ENCODE data around the gene FYB2.

The FYB2 gene

DNA sequence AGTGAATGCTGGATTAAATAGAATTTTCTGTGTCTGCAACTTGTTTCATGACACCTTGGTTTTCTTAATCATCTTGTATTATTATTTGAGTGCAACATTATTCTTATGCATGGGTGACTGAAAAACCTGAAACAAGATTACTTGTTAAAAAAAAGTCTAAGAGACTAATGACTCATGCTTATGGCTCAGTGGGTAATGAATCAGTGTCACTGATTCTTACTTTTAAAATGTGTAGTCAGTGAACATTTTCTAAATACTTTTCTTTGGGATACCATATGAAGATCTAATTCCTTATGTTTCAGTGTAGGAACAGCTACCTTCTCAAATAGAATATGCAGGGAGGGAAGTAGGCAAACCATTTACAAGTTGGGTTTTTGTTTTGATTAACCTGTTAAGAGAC, 108.6 kb downstream of the FYB2 start:
- DNase-seq = no peak

DNA sequence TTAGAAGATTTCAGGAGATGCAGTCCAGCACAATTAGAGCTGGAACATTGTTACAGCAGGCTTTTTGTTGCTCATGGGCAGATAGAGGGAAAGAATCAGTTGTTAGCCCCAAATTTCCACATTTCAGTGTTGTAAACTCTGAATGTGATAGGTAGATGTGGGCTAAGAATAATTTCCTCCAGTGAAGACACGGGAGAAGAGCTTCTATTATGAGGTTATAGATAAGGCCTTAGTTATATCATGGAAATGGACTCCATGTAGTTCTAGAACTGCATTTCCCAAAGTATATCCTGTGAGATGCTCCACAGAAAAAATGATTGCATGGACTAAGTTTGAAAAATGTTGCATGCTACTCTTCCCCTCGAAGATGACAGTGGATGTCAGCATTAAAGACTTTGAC, 109.2 kb downstream of the FYB2 start:
- DNase-seq = no peak

DNA sequence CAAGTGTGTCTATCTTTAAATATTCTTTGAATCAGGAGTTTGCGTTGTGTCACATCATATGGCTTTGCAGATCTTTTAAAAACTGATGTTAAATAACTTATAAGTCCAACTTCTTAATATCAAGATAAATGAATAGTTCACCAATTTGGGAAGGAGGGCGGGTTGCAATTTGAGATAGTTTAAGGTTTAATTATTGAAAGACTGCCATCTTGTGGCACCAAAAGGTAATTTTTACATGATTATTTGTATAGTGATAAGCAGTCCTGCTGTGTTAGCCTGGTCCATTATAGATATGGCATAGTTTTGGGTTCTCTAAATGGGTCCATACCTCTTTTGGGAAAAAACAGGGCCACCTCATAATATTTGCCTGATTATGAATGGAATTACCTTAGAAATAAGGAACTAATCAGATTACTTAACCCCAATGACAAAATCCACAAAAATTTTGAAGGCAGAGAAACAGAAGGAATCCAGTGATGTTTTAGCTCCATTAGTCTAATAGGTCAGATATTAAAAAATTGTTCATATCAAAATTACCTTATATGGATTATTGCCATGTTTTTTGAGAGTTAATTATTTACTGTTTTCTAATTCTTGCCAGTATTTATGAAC, 109.8 kb downstream of the FYB2 start:
- DNase-seq = peak in 1 of 5 experiments; percentile 21

DNA sequence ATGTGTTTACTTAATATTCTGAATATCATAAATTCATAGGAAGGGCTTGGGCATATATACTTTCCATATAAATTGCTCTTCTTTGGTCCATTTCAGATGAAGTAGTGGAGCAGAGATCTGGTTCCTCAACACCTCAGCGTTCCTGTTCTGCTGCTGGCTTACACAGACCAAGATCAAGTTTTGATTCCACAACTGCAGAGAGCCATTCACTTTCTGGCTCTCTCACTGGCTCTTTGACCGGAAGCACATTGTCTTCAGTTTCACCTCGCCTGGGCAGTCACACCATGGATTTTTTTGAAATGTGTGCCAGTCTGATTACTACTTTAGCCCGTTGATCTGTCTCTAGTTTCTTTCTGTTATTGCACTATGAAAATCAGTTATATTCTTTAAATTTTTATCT, 111.8 kb downstream of the FYB2 start:
- DNase-seq = no peak

DNA sequence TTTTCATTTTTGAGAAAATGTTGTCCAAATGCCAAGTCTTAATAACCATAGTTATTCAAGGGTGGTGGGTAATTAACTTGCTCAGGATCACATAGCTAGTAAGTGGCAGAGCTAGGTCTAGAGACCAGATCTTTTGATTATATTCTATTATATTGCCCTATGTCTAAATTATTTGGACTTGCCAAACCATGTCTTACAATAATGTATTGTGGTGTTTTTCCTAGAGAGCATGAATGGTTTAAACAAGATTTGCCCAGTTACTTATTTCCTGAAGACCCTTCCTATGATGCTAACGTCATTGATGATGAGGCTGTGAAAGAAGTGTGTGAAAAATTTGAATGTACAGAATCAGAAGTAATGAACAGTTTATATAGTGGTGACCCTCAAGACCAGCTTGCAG, 115.5 kb downstream of the FYB2 start:
- DNase-seq = no peak

DNA sequence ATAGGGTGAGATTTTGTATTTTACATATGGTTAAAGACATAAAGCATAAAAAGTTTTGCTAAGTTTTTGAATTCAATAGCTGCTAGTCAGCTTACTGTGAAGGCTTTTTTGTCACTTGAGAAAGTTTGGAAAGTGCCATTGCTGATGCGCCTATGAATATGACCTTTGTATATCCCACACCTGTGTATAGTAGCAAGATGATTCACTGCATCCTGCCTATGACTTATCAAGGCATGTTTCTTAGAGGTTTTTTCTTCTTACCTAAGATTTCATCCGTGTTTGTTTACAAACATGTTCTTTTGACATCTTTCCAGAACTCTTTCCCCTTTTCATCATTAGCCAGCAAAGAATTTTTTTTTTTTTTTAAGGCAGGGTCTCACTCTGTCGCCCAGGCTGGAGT, 122.5 kb downstream of the FYB2 start:
- DNase-seq = no peak

DNA sequence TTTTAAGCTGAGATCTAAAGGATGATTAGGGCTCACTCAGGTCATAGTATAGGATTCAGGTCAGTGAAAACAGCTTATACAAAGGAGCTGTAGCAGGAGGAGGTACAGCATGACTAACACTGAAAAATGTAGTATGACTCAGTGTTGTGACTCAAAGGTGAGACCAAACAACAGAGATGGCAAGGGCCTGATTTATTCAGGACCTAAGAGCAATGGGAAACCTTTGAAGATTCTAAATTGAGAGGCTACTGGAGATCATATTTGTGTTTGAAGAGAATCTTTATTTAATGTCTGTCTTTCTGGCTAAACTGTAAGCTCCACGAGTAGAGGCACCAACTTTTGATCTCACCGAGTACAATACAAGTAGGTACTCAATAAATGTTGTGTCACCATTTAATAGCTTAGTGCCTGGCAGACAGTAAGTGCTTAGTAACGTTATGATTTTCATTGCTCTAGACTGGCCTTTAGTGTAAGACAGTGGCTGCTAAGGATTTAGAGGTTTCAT, 130.6 kb downstream of the FYB2 start:
- DNase-seq = peak in 1 of 5 experiments; percentile 11

DNA sequence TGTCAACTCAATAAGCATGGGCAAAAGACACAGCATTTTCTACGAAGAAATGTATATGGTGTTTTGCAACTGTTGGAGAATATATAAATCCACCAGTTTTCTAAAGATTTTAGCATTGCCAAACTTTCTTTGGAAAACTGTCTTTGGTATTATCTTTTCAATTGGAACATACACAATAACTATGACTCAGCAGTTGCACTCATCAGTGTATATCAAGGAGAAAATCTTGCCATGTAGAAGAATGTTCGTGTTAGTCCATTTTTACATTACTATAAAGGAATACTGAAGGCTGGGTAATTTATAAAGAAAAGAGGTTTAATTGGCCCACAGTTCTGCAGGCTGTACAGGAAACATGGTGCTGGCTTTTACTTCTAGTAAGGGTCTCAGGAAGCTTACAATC, 133.0 kb downstream of the FYB2 start:
- no peak for DNase-seq

DNA sequence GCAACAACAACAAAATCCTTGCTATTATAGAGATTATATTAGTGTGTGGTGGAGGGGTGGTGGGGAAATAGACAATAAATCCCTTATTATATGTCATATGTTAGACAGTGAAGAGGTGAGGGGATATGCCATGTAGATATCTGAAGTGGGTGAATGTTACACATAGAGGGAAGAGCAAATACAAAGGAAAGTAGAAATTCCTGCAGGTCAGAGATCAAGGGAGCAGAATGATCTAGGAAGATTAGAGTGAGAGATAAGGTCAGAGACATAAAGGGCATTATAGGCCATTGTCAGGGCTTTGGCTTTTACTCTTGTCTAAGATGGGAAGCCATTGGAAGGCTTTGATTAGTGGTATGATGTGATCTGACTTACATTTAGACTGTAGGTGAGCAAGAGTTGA, 135.6 kb downstream of the FYB2 start:
- DNase-seq = no peak

DNA sequence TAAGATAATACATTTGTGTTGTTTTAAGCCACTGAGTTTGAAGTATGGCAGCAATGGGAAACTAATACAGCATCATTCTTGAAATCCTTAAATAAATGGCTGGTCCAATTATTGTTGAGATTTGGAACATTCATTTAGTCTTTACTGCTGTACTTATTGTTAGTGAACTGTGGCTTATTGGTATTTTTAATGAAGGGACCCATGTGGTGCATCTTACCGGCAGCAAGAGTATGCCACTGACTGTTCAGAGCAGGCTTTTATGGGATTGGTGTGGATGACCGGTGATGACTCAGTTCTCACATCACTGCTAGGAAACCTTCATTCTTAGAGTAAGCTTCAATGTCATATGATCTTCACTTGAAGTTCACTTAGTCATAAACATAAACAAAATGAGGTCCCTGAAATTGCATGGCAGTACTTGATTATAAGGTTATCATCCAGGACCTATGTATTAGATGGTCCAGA, 142.6 kb downstream of the FYB2 start:
- DNase-seq = no peak

DNA sequence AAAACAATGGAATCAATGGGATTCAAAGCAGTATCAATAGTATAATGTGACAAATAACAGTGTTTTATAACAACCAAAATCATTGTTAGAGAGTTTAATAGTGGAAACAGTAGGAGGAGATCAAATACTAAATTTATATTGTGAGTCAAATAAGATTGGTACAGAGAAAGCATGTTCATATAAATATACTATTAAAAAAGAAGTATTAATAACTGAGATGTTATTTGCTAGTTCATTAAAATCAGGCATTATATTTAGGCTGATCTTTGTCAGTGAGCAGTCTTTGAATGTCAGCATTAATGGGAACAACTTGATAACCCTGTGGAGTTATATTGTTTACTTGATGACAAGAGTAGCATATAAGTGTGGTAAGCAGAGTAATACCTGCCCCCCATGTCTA, 143.4 kb downstream of the FYB2 start:
- no peak for DNase-seq

DNA sequence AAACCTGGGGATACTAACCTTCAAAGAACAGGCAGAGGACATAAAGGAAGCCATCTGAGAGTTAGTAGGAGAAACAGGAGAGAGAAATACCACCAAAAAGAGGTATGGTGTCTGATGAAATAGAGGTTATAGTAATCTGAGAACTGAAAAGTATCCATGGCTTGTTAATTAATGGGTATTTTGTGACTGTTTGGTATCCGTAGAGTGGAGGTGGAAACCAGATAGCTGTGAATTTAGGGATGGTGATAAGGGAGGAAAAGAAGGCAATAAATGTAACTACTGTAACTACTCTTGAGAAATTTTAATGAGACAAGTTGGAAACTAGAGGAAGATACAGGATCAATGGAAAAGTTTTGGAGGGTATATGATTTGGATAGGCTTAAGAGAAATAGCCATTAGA, 146.6 kb downstream of the FYB2 start:
- no peak for DNase-seq

DNA sequence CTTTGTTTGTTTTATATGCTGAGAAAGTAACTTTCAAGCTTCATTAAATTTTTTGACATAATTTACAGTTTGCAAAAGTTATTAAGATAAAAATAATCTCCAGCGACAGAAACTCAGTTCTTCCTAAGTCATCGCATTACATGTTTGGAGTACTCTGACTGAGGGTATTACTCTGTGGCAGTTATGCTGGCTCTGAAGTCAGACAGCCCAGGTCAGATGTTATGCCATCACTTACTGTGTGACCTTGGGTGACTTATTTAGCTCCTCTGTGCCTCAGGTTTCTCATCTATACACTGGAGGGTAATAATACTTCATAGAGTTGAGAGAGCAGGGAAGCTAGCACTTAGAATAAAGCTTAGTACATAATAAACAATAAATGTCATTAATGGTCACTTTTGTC, 147.7 kb downstream of the FYB2 start:
- no peak for DNase-seq

DNA sequence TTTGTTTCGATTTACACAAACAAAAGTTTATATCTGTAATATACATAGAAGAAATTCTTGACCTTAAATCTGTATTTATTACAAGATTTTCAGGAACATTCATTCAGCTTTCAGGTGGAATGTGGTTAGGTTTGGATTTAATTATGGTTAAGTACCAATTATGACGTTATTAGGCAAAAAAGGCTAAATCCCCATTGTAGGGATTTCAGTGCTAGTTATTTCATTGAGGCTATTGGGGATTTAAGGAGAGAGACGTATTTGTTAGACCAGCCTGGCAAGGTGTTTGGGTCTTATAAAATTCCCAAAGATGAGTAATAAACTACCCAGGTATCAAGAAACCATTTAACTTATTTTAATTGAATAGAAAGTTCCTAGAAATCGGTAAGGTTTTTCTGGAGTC, 148.1 kb downstream of the FYB2 start:
- no peak for DNase-seq

DNA sequence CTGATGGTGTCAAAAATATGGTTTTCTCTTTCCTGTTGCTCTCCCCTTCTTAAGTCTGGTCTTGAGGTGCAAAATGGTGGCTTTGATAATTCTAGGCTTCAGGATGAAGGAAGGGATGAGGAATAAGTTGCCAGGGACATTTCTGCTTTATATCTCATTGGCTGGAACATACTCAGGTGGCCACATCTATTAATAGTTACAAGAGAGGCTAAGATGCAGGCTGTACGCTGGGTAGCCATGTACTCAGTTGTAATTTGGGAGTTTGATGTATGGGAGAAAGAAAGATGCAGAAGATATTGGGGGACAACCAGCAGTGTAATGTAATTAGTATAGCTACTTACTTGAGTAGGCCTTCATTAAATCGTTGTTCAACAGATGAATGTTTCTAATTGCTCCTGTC, 148.9 kb downstream of the FYB2 start:
- DNase-seq = no peak

Measured in T-helper 2 cell (primary cell).